ENCODE results near the gene ABCF2. TPM values are rescaled to one million over a fixed set of nuclear protein-coding genes. Genes with fewer than 3 reads are reported as not detected.

Gene ABCF2
- total RNA-seq, 1 experiment from 2014 or later = 45.8 TPM

DNA sequence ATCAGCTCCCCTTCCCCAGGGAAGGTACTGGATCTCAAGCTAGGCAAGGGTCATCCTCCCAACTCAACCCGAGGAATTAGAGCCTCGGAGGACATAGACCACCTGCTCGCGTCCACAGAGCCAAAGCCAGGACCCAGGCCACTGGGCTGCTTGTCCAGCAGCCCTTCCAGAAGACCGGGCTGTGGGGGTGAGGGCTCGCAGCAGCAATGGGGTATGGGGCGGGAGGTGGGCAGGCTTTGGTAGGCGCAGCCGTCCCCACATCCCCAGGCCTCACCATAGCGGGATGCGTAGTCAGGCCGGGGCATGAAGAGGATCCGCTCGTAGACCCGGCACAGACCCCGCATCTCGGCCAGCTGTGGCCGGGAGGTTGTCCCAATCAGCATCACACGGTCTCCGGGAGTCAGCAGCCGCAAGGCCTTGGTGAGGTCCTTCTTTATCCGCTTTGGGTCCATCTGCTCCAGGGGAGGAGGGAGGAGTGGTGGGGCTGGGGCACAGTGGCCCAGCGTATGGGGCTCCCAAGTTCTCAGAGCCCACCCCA is 34.9 kb downstream of the ABCF2 start:
- Histone ChIP-seq H3F3A (ENCODE audit: insufficient read depth, low read depth) (no peaks in the 10 kb centered on the region), H3K4me3 (no peak overlapping the region), H4K20me1 (ENCODE audit: insufficient read depth) (no peaks in the 10 kb centered on the region), H3K27ac (no peak overlapping the region), H3K4me2 (no peak overlapping the region), H2AFZ (no peak overlapping the region), H3K27me3 (ENCODE audit: insufficient read depth, low read depth) (peaks cover 100% of the 10 kb centered on the region), H3K9me3 (ENCODE audit: insufficient read depth, low read depth) (no peaks in the 10 kb centered on the region), H3K36me3 (ENCODE audit: low read depth) (no peaks in the 10 kb centered on the region), H3K79me2 (ENCODE audit: low read depth) (no peaks in the 10 kb centered on the region), H3K4me1 (replicated peaks; ENCODE audit: insufficient read depth) (no peaks in the 10 kb centered on the region), H3K9me2 (ENCODE audit: insufficient read depth) (no peaks in the 10 kb centered on the region)
- ChIA-PET POLR2A (ENCODE audit: unreplicated experiment) (no interaction called here), CTCF (no interaction called here)
- no peak for DNase-seq
- intact Hi-C loops (cut with micrococcal nuclease; ENCODE audit: unreplicated experiment) = no loop called here
- no TSS peak for BruUV-seq (replicated peaks)
- TF ChIP-seq, protein P1, sequence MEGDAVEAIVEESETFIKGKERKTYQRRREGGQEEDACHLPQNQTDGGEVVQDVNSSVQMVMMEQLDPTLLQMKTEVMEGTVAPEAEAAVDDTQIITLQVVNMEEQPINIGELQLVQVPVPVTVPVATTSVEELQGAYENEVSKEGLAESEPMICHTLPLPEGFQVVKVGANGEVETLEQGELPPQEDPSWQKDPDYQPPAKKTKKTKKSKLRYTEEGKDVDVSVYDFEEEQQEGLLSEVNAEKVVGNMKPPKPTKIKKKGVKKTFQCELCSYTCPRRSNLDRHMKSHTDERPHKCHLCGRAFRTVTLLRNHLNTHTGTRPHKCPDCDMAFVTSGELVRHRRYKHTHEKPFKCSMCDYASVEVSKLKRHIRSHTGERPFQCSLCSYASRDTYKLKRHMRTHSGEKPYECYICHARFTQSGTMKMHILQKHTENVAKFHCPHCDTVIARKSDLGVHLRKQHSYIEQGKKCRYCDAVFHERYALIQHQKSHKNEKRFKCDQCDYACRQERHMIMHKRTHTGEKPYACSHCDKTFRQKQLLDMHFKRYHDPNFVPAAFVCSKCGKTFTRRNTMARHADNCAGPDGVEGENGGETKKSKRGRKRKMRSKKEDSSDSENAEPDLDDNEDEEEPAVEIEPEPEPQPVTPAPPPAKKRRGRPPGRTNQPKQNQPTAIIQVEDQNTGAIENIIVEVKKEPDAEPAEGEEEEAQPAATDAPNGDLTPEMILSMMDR (conservative IDR thresholded peaks at IDR 0.05) = no peak
- TF ChIP-seq EZH2 (IDR thresholded peaks at IDR 0.05; ENCODE audit: low read depth) = no peak

DNA sequence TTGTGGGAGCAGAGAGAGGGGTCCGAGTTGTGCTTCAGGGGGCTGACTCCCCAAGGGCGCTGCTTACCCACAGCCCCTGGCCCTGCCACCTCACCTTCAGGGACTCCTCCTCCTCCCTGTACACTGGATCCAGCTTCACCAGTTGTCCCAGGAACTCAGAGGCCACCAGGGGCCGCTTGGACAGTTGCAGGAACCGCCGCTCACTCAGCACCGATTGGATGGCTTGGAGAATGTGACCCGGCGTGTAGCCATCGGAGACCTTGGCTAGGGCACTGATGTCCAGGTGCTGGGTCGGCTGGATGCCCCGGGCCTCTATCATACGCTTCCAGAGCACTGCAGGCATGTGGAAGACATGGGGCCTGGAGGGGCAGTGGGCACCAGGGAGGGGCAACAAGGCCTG is 35.5 kb downstream of the ABCF2 start:
- Histone ChIP-seq H3K4me2 (no peak overlapping the region), H3K9me2 (ENCODE audit: insufficient read depth) (no peaks in the 10 kb centered on the region), H2AFZ (no peak overlapping the region), H3K27me3 (ENCODE audit: insufficient read depth, low read depth) (peaks cover 100% of the 10 kb centered on the region), H3K27ac (no peak overlapping the region), H4K20me1 (ENCODE audit: insufficient read depth) (no peaks in the 10 kb centered on the region), H3K36me3 (ENCODE audit: low read depth) (no peaks in the 10 kb centered on the region), H3K79me2 (ENCODE audit: low read depth) (no peaks in the 10 kb centered on the region), H3K4me1 (replicated peaks; ENCODE audit: insufficient read depth) (no peaks in the 10 kb centered on the region), H3K4me3 (no peak overlapping the region), H3F3A (ENCODE audit: insufficient read depth, low read depth) (no peaks in the 10 kb centered on the region), H3K9me3 (ENCODE audit: insufficient read depth, low read depth) (no peaks in the 10 kb centered on the region)
- DNase-seq = no peak
- intact Hi-C loops (cut with micrococcal nuclease; ENCODE audit: unreplicated experiment) = no loop called here
- POLR2A ChIA-PET (ENCODE audit: unreplicated experiment) = no interaction called here
- CTCF ChIA-PET = no interaction called here
- TF ChIP-seq, protein P1 (conservative IDR thresholded peaks at IDR 0.05) = no peak
- no peak for TF ChIP-seq EZH2 (IDR thresholded peaks at IDR 0.05; ENCODE audit: low read depth)
- no TSS peak for BruUV-seq (replicated peaks)

DNA sequence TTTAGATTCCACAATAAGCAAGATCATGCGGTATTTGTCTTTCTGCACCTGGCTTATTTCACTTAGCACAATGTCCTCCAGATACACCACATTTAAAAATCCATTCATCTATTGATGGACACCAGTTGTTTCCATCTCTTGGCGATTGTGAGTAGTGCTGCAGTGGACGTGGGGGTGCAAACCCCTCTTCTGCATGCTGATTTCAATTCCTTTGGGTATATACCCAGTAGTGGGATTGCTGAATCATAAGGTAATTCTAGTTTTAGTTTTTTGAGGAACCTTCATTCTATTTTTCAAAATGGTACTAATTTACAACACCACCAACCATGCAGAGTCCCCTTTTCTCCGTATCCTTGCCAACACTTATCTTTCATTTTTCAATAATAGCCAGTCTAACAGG is 38.0 kb downstream of the ABCF2 start:
- H2AFZ ChIP-seq = no peak overlapping the region
- peaks cover 97% of the 10 kb centered on the region for H3K27me3 ChIP-seq (ENCODE audit: insufficient read depth, low read depth)
- no peaks in the 10 kb centered on the region for H4K20me1 ChIP-seq (ENCODE audit: insufficient read depth)
- H3K36me3 ChIP-seq (ENCODE audit: low read depth) = no peaks in the 10 kb centered on the region
- POLR2A ChIA-PET (ENCODE audit: unreplicated experiment) = no interaction called here
- H3K9me3 ChIP-seq (ENCODE audit: insufficient read depth, low read depth) = no peaks in the 10 kb centered on the region
- no peak overlapping the region for H3K4me3 ChIP-seq
- intact Hi-C loops (cut with micrococcal nuclease; ENCODE audit: unreplicated experiment) = no loop called here
- no peak for TF ChIP-seq EZH2 (IDR thresholded peaks at IDR 0.05; ENCODE audit: low read depth)
- TF ChIP-seq, protein P1 (conservative IDR thresholded peaks at IDR 0.05) = no peak
- DNase-seq = no peak
- H3K9me2 ChIP-seq (ENCODE audit: insufficient read depth) = no peaks in the 10 kb centered on the region
- H3K4me1 ChIP-seq (replicated peaks; ENCODE audit: insufficient read depth) = no peaks in the 10 kb centered on the region
- H3K79me2 ChIP-seq (ENCODE audit: low read depth) = no peaks in the 10 kb centered on the region
- H3F3A ChIP-seq (ENCODE audit: insufficient read depth, low read depth) = no peaks in the 10 kb centered on the region
- H3K27ac ChIP-seq = no peak overlapping the region
- BruUV-seq (replicated peaks) = no TSS peak
- H3K4me2 ChIP-seq = no peak overlapping the region
- CTCF ChIA-PET = no interaction called here
